ENCODE measurements around the gene OIP5.
"Not testable (repeated sequence)": the region's sequence is repeated elsewhere in the genome, so short reads cannot be mapped to it uniquely, and the experiment has no call there.

Gene OIP5

GRCh38 chr15:41304149-41304770, 28.1 kb downstream of the OIP5 start:
- TF ChIP-seq CTCF (IDR thresholded peaks at IDR 0.05; ENCODE audit: insufficient read depth, low read depth, low read length, missing control alignments): no peak
- H3K4me3 ChIP-seq (ENCODE audit: low read depth, low read length): no peak overlapping the region
- no peak for DNase-seq (ENCODE audit: low read depth)

- no peak overlapping the region for H3K4me3 ChIP-seq (ENCODE audit: low read depth, low read length)
- no peak for DNase-seq (ENCODE audit: low read depth)
- no peak for TF ChIP-seq CTCF (IDR thresholded peaks at IDR 0.05; ENCODE audit: insufficient read depth, low read depth, low read length, missing control alignments)
Observed at GRCh38 chr15:41301587-41301986, 30.8 kb downstream of the OIP5 start.

- not testable (repeated sequence) for DNase-seq (ENCODE audit: low read depth); H3K4me3 ChIP-seq (ENCODE audit: low read depth, low read length)
Observed at GRCh38 chr15:41301139-41301538, 31.3 kb downstream of the OIP5 start.

- no peak overlapping the region for H3K4me3 ChIP-seq (ENCODE audit: low read depth, low read length)
- DNase-seq (ENCODE audit: low read depth): no peak
- TF ChIP-seq CTCF (IDR thresholded peaks at IDR 0.05; ENCODE audit: insufficient read depth, low read depth, low read length, missing control alignments): no peak
Observed at GRCh38 chr15:41292521-41292920, 39.9 kb downstream of the OIP5 start.

- peak; percentile 71 for DNase-seq (ENCODE audit: low read depth)
- TF ChIP-seq CTCF (IDR thresholded peaks at IDR 0.05; ENCODE audit: insufficient read depth, low read depth, low read length, missing control alignments): no peak
Observed at GRCh38 chr15:41291065-41291631, 41.2 kb downstream of the OIP5 start.

GRCh38 chr15:41289953-41290352, 42.4 kb downstream of the OIP5 start:
- no peak overlapping the region for H3K4me3 ChIP-seq (ENCODE audit: low read depth, low read length)

More at GRCh38 chr15:41291065-41291631, 41.2 kb downstream of the OIP5 start:
- H3K4me3 ChIP-seq (ENCODE audit: low read depth, low read length): no peak overlapping the region

GRCh38 chr15:41288464-41288863, 43.9 kb downstream of the OIP5 start:
- no peak for TF ChIP-seq CTCF (IDR thresholded peaks at IDR 0.05; ENCODE audit: insufficient read depth, low read depth, low read length, missing control alignments)

More at GRCh38 chr15:41289953-41290352, 42.4 kb downstream of the OIP5 start:
- DNase-seq (ENCODE audit: low read depth): no peak
- no peak for TF ChIP-seq CTCF (IDR thresholded peaks at IDR 0.05; ENCODE audit: insufficient read depth, low read depth, low read length, missing control alignments)

More at GRCh38 chr15:41288464-41288863, 43.9 kb downstream of the OIP5 start:
- no peak overlapping the region for H3K4me3 ChIP-seq (ENCODE audit: low read depth, low read length)
- no peak for DNase-seq (ENCODE audit: low read depth)

Data from GM12865 (cell line).